NCI-H82 (cell line): ENCODE measurements around the gene TSPAN18.

Experiments used
- DNase-seq: peaks from one replicate; lab custom pipeline; 2025; lab: John Stamatoyannopoulos, UW

TSPAN18 gene

DNA sequence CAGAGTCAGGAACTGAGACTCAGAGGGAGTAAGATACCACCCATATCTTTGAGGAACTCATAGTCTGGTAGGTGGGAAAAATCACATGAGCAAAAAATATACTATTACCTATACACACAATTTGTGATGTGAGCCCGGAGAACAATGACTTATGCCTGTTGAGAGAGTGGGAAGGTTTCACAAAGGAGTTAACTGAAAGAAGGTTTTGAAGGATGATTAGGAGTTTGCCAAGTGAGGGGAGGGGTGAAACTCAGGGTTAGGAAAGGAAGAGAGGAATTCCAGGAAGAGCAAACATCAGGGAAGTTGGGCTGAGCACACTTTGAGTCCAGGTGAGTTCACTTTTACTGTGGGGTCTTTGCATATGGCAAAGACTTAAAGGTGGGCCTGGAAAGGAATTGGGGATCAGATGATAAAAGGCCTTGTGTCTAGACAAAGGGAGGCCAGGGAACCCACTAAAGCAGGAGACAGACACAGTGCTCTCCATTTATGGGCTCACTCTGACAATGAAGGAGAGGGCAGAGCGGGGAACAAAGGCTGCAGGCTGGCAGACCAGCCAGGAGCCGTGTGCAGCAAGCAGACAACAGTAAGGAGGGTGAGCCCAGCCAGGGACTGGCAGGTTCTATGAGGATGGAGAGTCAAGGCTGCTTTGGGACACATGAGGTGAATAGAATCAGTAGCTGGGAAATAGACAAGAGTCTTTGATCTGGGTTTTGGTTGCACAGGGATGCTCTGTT lies 33.1 kb downstream of the TSPAN18 start:
- DNase-seq: no peak

- no peak for DNase-seq
These were observed 33.7 kb downstream of the TSPAN18 start for GRCh38 chr11:44760477-44760872.

DNA sequence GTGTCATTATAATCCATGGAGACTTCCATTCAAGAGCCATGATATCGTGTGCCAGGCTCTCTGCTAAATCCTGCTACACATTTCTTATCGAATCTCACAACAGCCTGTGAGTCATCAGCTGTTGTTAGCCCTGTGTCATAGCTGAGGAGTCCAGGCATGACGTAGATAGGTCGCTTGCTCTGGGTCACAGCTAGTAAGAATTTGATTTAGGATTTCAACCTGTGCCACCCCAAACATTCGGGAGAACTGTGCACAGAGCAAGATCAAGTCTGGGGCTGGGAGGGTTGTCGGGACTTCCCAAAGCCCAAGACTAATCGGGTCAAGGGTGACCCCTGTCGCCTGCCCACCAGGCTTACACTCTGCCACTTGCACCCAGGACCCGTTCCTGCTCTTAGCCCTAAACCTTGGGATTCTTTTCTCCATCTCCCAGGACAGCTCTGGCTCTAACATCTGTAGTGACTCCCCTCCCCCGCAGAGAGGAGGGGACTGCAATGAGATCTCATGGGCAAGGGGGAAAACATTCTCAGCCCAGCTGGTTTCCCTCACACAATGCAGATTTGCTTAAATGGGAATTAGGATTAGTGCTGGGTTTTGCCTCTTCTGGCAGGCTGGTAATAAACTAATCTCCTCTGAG lies 34.3 kb downstream of the TSPAN18 start:
- DNase-seq: no peak

DNA sequence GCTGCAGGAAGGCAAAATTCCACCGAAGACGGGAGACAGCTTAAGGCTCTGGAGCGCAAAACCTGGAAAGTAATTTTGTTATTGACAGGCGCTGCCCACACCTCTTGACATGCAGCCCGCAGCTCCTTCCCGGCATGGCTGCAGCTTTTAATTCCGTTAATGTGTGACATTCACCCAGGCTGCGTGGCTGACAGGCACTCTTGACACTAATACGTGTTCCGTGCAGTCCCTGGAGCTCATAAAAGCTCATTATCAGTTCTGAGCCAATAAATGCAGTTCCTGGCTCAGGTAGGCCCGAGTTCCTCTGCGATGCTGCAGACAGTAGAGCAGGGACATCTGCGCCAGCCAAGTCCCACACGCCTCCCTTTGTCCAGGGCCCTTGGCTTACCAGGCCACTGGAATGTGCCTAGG lies 34.8 kb downstream of the TSPAN18 start:
- DNase-seq: peak; percentile 98

- no peak for DNase-seq
These were observed 36.5 kb downstream of the TSPAN18 start for GRCh38 chr11:44763121-44763820.

- no peak for DNase-seq
These were observed 37.8 kb downstream of the TSPAN18 start for GRCh38 chr11:44764583-44764982.

GRCh38 chr11:44765026-44765595 lies 38.3 kb downstream of the TSPAN18 start:
- no peak for DNase-seq

- no peak for DNase-seq
These were observed 38.9 kb downstream of the TSPAN18 start for GRCh38 chr11:44765676-44766075.

- peak; percentile 88 for DNase-seq
These were observed 39.6 kb downstream of the TSPAN18 start for GRCh38 chr11:44766112-44766971.

- DNase-seq: no peak
These were observed 40.2 kb downstream of the TSPAN18 start for GRCh38 chr11:44766972-44767278.

DNA sequence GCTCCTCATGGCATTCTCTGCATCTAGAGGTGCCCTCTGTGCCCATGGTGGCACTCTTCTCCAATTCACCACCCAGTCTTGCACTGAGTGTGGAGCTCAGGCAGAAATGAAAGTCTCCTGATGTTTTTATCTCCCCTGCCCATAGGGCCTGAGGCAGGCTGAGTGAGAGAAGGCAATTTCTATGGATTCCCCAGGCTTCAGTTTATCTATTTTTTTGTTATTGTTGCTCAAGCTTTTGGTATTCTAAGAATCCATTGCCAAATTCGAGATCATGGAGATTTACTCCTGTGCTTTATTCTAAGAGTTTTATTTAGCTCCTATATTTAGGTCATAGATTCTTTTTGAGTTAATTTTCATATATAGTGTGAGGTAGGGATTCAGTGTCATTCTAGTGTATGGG lies 40.7 kb downstream of the TSPAN18 start:
- DNase-seq: no peak

DNA sequence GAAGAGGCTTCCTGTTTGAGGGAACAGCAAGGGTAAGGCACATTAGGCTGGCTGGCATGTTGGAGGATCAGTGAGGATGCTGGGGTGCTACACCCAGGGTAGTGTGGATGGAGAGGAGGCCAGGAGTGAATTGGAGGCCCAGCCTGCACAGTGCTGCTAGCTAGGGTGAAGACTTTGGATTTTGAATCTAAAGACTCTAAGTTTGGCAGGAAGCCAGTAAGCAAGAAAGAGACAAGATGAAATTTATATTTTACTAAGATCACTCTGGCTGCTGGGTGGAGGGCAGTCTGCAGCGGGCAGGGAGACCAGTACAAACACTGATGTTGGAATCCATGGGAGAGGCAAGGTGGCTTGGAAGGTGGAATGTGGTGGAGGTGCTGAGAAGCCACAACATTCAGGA lies 43.6 kb downstream of the TSPAN18 start:
- no peak for DNase-seq

DNA sequence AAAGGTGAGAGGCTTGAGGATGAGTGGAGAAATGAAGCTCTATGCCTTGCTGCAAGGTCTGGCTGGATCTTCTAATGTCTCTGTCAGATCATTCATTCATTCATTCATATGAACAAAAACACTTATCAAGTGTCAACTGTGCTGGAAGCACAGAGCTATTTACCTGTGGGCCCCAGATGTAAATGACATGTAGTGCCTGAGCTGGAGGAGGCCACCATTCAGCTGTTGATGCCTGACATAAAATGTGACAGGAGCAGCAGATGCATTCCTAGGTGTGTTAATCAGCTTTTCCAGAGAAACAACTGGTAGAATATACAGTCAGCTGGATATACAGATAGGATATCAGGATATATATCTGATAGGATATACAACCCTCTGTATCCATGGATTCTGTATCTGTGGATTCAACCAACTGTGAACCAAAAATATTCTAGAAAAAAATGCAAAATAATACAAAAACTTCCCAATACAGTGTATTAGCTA lies 44.5 kb downstream of the TSPAN18 start:
- DNase-seq: no peak

DNA sequence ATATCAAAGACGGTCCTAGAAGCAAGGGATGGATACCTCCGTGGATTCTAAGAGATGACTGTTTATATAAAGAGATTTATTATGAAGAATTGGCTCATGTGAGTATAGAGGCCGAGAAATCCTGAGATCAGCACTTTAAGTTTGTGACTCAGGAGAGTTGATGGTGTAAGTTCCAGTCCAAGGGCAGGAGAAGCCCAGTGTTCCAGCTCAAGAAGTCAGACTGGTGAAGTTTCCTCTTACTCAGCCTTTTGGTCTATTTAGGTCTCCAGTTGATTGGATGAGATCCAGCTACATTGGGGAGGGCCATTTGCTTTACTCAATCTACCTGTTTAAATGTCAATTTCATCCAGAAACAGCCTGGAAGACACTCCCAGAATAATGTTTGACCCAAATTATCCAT lies 45.1 kb downstream of the TSPAN18 start:
- no peak for DNase-seq

DNA sequence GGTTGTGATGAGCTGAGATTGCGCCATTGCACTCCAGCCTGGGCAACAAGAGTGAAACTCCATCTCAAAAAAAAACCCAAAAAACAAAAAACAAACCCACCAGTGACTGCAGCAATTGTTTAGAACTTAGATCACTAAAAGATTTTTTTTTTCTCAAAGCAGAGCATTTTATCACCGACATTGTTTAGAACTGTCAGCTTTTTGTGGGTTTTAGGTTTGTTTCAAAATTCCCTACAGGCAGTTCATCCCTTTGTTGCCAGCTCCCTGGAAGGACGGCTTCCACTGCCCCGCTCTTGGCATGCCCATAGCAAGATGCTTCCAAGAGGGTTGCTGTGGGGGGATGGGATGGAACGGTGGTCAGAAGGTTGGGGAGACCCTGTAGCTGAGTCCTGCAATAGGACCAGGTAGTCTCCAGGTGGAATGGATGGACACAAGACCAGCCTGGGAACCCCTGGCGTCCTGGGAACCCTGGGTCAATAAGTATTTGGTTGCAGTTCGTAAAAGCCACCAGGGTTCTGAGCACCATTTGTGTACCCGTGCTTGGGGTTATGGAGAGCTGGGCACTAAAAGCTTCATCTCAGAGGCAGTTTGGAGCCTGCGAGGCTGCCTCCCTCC lies 46.7 kb downstream of the TSPAN18 start:
- DNase-seq: no peak

DNA sequence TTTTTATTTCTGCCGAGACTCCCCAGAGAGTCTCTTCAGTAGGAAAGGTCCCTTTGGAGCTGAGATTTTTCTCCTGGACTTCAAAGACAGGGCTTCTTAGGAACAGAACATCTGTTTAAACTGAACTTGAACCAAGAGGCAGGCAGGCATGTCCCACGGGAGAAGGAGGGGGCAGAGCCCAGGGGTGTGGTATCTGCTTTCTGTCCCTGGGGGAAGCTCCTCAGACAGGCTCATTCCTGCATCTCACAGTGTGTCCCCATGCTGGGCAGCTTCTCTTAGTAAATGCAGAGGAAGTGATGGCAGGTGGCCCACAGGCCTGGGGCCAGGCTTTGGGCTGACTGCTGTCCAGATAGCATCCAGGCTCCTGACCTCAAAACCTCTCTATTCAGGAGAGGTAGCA lies 47.3 kb downstream of the TSPAN18 start:
- DNase-seq: peak; percentile 78

DNA sequence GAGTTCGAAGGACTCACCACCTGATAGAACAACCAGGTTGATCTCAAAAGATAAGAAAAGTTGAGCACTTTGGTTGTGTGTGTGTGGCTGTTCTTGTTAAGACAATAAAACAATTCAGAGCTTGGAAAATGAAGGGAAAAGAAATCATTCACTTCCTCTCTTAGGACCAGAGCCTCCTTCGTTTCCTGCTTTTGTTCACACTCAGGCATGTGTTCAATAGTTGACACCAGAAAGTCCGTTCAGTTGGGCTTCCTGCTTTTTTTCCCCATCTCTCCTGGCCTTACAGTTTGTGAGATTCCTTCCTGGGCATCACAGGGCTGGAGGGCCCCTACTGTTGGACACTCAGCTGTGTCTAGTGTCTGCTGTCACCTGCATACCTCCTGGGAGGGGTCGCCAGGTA lies 48.0 kb downstream of the TSPAN18 start:
- DNase-seq: no peak

- peak; percentile 95 for DNase-seq
These were observed 48.7 kb downstream of the TSPAN18 start for GRCh38 chr11:44775366-44775984.

- DNase-seq: peak; percentile 13
These were observed 49.3 kb downstream of the TSPAN18 start for GRCh38 chr11:44775985-44776446.

GRCh38 chr11:44776551-44777208 lies 49.9 kb downstream of the TSPAN18 start:
- DNase-seq: no peak
